A673 (cell line): ENCODE measurements around the gene ACOT12.

Source experiments
- EZH2 ChIP-seq: fragments of 200-600 bp; sonication (generic); IDR thresholded peaks from 2 replicates; pipeline ENCODE4 v1.6.1; 2017; ENCODE audit warnings: borderline replicate concordance, low read depth, mild to moderate bottlenecking, mixed read lengths, antibody characterized with exemption, low read length; ENCODE audit not compliant: poor library complexity, severe bottlenecking
- TF ChIP-seq, protein P1 (sequence below): fragments of 300-800, 200-600 bp; sonication (generic); conservative IDR thresholded peaks from 2 replicates; pipeline ENCODE4 v1.5.1; 2017; ENCODE audit warnings: low read depth, mild to moderate bottlenecking, antibody characterized with exemption, low read length, moderate library complexity, mixed read lengths

DNA sequence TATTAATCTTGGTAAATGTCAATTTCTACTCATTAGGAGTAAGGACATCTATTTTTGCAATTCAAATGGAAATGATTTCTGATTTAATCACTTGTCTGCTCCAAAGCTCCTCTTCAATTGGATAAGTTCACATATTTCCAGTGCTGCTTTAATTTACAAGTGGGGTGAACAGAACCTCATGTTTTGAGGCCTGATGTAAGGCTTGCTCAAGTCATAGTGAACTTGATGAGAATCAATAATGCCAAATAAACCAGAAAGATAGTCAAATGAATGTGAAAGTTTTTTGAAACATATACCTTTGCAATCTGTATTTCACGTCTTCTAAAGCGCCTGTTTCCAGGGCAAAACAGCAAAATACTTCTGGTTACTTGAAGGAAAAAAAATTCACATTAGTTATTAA, 15.4 kb upstream of the ACOT12 start:
- TF ChIP-seq, protein P1, sequence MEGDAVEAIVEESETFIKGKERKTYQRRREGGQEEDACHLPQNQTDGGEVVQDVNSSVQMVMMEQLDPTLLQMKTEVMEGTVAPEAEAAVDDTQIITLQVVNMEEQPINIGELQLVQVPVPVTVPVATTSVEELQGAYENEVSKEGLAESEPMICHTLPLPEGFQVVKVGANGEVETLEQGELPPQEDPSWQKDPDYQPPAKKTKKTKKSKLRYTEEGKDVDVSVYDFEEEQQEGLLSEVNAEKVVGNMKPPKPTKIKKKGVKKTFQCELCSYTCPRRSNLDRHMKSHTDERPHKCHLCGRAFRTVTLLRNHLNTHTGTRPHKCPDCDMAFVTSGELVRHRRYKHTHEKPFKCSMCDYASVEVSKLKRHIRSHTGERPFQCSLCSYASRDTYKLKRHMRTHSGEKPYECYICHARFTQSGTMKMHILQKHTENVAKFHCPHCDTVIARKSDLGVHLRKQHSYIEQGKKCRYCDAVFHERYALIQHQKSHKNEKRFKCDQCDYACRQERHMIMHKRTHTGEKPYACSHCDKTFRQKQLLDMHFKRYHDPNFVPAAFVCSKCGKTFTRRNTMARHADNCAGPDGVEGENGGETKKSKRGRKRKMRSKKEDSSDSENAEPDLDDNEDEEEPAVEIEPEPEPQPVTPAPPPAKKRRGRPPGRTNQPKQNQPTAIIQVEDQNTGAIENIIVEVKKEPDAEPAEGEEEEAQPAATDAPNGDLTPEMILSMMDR, result no peak
- no peak for TF ChIP-seq EZH2
